ENCODE measurements around the gene CCAR1.
"Not testable (repeated sequence)": the region's sequence is repeated elsewhere in the genome, so short reads cannot be mapped to it uniquely, and the experiment has no call there.

CCAR1 gene, protein sequence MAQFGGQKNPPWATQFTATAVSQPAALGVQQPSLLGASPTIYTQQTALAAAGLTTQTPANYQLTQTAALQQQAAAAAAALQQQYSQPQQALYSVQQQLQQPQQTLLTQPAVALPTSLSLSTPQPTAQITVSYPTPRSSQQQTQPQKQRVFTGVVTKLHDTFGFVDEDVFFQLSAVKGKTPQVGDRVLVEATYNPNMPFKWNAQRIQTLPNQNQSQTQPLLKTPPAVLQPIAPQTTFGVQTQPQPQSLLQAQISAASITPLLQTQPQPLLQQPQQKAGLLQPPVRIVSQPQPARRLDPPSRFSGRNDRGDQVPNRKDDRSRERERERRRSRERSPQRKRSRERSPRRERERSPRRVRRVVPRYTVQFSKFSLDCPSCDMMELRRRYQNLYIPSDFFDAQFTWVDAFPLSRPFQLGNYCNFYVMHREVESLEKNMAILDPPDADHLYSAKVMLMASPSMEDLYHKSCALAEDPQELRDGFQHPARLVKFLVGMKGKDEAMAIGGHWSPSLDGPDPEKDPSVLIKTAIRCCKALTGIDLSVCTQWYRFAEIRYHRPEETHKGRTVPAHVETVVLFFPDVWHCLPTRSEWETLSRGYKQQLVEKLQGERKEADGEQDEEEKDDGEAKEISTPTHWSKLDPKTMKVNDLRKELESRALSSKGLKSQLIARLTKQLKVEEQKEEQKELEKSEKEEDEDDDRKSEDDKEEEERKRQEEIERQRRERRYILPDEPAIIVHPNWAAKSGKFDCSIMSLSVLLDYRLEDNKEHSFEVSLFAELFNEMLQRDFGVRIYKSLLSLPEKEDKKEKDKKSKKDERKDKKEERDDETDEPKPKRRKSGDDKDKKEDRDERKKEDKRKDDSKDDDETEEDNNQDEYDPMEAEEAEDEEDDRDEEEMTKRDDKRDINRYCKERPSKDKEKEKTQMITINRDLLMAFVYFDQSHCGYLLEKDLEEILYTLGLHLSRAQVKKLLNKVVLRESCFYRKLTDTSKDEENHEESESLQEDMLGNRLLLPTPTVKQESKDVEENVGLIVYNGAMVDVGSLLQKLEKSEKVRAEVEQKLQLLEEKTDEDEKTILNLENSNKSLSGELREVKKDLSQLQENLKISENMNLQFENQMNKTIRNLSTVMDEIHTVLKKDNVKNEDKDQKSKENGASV

DNA sequence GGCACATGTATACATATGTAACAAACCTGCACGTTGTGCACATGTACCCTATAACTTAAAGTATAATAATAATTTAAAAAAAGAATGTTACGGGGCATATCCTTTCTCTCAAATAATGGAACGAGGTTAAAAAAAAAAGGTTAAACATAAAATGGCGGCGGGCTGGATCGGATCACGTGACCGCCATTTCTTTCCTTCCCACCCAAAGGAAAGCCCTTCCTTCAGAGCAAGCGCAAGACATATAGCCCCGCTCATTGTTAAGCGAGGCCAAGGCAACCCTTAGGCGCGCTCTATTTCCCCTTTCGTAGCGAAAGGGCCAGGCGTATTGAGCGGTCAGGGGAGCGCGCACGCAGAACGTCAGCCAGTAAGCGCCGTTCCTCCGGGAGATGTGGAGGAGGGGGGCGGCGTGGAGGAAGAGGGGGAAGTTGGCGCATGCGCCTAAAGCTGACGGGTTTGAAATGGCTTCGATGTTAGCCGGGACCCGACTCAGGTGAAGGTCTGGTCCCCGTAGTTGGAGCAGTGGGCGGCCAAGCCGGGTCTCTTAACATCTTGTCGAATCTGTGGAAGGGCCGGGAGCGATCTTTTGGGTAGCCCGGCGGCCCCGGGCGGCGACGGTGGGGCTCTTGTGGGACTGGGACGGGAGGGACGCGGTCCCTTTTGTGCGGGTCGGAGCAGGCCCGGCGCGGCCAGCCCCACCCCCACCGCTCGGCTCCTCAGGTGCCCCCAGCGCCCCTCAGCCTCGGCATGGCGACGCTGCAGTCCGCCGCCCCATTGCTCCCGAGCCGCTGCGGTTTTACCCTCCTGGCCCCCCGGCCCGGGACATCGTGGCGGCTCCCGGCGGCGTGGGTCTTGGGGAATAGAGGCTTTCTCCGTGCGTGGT is at the start of gene CCAR1:
Gene CCAR1 (plus strand): TSS at position 447 of the 880 bp plus-strand sequence. CDS start 1,266 bp downstream, outside the sequence.
- DNase-seq, result peak; percentile 89 to 95

DNA sequence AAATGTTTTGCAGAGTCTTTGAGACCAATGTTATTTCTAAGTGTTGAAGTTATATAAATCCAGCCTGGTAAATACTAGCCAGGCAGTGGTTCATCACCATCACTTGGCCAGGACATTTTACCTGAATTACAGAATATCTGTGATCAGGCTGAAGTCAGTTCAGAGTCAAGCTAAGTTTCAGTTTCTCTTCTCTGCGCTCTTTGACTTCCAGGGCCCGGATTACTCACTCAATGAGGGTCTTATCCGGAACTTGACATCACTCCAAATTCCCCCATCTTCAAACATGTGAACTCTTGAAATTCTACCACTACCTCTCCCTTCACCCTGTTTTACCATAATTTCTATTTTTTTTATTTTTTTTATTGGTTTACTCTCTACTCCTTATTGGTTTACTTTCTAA is 36.6 kb upstream of the CCAR1 start:
- DNase-seq, result no peak

DNA sequence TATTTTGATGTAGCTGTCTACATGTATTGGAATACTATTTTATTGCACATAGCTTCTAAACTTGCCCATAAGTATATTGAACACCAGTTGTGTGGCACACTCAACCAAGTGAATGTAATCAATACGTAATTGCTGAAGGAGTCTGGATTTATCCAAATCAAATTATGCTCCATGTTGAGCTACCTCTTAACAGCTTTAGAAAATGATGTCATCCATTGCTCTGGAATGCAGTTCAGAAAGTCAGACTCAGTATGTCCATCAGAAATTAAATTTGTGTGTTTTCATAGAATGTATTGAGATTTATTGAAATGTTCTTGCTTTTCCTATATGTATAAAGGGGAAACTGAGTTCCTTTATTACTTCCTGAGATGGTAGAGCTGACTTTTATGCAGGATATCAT is 25.0 kb upstream of the CCAR1 start:
- DNase-seq, result no peak

DNA sequence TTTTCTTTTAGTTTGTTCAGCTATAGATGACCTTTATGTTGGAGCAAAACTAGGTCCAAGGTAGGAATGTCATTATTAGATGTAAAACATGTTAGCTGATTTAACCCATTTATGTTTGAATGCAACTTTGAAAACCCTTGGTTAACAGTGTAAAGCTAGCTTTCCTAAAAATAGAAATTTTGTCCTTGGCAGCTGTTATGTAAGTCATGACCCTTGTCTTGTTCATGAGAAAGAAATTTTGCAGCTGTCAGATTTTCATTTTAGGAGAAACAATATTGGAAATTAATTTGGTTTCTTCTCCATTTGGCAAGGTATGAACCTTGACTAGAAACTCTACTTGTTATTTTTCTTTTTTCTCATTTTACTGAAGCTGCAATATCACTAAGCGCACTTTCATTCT is 23.9 kb upstream of the CCAR1 start:
- DNase-seq, result no peak

DNA sequence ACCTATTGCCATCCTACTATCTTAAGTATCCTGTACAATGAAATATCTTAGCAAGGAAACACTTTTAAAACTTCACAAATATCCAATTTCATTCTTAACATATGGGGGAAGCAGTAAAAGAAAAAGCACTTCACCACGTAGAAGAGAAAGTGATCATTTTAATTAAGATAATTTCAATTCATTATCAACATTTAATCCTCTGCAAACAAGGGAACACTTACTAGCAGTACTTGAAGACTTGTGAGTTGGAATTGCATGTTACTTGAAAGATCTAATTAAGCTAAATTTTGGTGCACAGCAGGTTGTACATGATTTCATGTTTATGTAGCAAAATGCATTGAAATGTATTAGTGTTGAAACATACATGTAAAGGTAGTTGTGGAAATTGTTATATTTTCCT is 20.8 kb upstream of the CCAR1 start:
- no peak for DNase-seq

DNA sequence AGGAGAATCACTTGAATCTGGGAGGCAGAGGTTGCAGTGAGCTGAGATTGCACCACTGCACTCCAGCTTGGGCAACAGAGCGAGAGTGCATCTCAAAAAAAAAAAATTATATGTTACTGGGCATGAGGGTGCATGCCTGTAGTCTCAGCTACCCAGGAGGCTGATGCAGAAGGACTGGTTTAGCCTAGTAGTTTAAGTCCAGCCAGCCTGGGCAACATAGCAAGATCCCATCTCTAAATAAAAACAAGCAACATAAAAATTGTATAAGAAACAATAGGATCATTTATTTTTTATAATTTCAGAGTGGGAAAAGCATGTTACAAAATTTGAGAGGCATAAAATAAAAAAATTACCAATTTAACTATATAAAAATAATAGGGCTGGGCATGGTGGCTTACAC is 15.5 kb upstream of the CCAR1 start:
- DNase-seq, result no peak

DNA sequence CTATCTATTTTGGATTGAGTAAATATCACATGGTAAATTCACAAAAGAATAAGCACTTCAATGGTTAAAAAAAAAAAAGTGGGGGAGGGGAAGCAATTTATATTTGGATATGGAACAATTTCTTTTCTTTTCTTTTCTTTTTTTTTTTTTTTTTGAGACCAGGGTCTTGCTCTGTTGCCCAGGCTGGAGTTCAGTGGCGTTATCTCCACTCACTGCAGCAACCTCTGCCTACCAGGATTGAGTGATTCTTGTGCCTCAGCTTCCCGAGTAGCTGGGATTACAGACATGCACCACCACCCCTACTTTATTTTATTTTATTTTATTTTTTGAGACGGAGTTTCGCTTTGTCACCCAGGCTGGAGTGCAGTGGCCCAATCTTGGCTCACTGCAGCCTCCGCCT is 12.1 kb upstream of the CCAR1 start:
- DNase-seq, result not testable (repeated sequence)

DNA sequence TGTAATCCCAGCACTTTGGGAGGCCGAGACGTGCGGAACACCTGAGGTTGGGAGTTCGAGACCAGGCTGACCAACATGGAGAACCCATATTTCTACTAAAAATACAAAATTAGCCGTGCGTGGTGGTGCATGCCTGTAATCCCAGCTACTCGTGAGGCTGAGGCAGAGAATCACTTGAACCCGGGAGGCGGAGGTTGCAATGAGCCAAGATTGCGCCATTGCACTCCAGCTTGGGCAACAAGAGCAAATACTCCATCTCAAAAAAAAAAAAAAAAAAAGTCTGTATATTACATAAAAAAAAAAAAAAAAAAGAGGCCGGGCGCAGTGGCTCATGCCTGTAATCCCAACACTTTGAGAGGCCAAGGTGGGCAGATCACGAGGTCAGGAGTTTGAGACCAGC is 8.0 kb upstream of the CCAR1 start:
- not testable (repeated sequence) for DNase-seq

DNA sequence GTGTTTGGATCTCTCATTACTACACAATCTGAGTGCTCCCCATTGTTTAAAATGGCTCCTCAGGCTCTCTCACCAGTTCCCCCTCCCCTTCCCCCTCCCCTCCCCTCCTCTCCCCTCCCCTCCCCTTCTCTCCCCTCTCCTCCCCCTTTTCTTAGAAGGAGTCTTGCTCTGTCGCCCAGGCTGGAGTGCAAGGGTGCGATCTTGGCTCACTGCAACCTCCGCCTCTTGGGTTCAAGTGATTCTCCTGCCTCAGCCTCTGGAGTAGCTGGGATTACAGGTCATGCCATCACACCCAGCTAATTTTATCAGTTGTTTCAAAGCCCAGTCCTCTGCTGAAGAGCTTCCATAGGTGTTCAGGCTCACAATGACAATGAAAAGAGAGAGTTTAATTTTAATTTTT is 3.6 kb upstream of the CCAR1 start:
- DNase-seq, result no peak

DNA sequence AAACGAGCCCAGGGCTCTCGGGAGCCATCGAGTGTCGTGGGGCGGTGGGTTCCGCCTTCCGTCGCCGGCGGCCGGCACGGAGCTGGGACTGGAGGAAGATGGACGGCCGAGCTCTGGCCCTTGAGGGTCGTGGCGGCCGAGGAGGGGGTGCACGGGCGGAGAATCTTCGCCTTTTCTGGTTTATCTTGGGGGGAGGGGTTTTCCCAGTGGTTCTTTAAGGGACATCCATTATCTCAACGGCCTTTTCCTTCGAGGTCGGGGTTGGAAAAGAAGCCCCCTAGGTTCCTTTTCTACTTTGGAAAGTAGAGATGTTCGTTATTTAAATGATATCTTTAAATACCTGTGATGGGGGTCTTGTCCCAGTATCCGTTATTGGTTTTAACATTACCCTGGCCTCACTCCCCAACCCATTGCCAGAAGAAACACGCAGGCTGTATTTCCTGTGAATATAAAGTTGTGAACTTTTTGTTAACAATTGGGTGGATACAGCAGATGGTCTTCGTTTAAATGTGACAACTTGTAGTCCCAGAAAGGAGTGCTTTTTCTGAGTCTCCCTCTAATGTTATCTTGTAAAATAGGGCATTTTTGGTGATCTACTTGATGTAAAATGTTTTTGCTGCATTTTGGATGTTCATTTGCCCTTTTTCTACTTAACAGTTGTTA is 765 bp downstream of the CCAR1 start:
- DNase-seq, result peak in 1 of 2 donors; percentile 25

DNA sequence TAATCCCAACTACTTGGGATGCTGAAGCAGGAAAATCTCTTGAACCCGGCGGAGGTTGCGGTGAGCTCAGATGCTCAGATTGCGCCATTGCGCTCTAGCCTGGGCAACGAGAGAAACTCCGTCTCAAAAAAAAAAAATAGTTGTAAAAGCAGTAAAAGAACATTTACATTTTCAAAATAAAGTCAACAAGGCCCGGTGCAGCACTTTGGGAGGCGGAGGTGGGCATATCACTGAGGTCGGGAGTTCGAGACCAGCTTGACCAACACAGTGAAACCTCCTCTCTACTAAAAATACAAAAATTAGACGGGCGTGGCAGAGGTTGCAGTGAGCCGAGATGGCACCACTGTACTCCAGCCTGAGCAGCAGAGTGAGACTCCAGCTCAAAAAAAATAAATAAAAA is 4.0 kb downstream of the CCAR1 start:
- DNase-seq, result no peak

DNA sequence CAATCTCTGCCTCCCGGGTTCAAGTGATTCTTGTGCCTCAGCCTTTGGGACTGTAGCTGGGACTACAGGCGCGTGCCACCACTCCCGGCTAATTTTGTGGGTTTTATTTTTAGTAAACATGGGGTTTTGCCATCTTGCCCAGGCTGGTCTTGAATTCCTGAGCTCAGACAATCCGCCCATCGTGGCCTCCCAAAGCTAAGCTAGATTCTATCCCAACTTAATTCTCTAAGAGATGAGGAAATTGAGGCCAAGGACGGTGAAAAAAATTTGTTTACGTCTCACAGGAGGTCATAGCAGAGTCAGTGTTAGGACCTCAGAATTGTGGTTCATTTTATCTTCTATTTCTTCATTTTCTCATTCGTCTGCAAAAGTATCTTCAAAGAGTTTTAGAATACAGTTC is 6.1 kb downstream of the CCAR1 start:
- no peak for DNase-seq

DNA sequence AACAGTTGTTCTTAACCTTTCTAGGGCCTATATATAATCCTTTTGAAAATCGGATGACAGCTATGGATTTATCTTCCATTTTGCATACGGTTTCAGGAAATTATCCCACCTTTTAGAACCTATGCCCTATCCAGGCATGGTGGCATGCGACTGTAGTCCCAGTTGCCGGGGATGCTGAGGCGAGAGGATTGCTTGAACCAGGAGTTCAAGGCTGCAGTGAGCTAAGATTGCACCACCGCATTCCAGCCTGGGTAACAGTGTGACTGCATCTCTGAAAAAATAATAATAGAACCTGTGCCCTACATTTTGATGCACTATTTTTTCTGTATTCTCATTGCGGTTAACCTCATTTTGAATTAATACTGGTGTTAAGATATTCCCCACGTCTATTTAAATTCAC is 11.6 kb downstream of the CCAR1 start:
- DNase-seq, result no peak

DNA sequence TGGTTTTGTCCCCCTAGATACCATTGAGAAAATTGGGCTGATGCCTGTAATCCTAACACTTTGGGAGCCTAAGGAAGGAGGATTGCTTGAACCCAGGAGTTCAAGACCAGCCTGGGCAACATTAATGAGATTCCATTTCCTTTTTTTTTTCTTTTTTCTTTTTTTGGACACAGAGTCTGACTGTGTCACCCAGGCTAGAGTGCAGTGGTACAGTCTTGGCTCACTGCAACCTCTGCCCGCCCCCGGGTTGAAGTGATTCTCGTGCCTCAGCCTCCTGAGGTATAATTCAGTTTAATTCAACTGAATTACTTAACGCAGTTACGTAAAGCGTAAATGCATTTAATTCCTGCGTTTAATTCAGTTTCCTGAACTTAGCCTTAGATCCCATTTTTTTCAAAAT is 13.3 kb downstream of the CCAR1 start:
- DNase-seq, result no peak

DNA sequence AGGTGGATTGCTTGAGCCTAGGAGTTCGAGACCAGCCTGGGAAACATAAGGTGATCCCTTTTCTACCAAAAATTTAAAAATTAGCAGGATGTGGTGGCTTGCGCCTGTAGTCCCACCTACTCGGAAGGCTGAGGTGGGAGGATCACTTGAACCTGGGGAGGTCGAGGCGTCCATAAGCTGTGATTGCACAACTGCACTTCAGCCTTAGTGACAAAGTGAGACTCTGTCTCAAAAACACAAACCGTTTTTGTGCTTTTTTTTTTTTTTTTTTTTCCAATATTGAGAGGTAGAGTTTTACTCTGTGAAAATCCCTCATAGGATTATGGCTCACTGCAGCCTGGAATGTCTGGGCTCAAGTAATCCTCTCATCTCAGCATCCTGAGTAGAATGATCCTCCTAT is 14.1 kb downstream of the CCAR1 start:
- no peak for DNase-seq

DNA sequence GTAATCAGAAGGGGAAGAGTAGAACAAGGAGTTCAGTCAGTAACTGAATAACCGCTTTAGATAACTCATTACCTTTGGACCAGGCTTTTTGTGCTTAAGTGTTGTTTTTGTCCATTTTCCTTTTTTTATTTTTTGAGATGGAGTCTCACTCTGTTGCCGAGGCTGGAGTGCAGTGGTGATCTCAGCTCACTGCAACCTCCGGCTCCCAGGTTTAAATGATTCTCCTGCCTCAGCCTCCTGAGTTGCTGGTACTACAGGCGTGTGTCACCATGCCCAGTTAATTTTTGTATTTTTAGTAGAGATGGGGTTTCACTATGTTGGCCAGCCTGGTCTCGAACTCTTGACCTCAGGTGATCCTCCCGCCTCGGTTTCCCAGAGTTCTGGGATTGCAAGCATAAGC is 14.7 kb downstream of the CCAR1 start:
- not testable (repeated sequence) for DNase-seq

DNA sequence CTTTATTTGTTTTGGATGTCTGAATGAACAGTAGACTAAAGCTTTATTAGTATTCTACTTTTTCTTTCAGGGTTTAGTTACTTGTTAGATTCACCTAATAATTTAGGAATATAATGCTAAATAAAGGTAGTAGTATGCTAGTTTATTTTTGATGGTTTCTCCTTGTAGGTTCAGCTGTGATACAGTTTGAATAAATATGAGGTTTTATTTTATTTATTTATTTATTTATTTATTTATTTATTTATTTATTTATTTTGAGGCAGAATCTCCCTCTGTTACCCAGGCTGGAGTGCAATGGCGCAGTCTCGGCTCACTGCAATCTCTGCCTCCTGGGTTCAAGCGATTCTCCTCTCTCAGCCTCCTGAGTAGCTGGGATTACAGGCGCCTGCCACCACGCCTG is 19.6 kb downstream of the CCAR1 start:
- not testable (repeated sequence) for DNase-seq

DNA sequence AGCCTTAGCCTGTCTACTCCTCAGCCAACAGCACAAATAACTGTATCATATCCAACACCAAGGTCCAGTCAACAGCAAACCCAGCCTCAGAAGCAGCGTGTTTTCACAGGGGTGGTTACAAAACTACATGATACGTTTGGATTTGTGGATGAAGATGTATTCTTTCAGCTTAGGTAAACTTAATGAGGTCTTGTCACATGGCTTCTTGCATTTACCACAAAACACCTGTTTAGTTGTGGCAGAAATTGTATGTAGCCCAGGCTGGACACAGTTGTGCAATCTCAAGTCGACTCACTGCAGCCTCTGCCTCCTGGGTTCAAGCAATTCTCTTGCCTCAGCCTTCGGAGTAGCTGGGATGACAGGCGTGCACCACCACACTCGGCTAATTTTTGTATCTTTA is 21.4 kb downstream of the CCAR1 start:
- no peak for DNase-seq

DNA sequence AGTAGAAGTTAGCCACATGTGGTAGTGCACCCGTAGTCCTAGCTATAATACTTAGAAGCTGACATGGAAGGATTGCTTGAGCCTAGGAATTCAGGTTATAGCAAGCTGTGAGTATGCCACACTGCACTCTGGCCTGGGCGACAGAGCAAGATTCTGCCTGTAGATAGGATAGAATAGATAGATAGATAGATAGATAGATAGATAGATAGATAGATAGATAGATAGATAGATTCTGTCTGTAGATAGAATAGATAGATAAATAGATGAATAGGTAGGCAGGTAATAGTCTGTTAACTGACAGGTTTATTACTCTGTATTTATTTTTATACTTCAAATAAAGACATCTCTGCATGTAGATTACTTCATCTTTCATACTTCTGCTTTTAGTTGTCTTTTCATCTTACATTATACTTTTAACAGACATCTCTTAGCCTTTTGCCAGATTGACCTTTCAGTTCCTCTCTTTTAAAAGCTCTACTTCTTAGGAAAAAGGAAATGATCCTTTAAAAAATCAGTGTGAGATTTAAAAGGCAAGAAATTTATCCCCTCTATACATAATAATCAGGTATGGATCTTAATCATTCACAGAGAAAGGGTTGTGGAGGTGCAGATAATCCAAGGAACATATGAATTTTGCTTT is 31.8 kb downstream of the CCAR1 start:
- no peak for DNase-seq

DNA sequence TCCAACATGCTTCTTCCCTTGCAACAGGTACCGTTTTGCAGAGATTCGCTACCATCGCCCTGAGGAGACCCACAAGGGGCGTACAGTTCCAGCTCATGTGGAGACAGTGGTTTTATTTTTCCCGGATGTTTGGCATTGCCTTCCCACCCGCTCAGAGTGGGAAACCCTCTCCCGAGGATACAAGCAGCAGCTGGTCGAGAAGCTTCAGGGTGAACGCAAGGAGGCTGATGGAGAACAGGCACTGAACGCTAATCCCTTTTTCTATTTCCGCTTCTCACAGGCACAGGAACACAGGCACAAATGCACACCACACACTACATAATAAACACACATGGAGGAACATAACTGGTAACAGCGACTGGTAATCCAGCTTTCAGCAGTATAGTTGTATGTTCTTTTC is 35.2 kb downstream of the CCAR1 start:
- DNase-seq, result no peak

DNA sequence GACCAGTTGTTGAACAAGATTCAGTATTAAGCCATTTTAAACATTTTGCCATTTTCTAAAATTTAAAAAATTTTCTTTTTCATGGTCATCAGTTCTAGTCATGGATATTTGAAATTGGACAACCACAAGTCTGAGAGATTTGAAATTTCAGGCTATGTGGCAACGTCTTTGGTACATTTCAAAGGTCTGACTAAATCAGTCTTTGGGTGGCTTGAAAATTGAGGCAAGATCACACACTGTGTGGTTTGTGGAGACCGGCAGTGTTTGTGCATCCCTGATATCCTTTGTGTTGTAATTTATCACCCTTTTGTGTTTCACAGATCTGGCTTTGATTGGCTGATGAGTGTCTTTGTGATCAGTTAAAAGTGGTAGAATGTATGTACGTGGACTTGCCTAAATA is 35.7 kb downstream of the CCAR1 start:
- no peak for DNase-seq

Measured in hippocampal formation (tissue), 2 donors.